GM18907 (cell line): ENCODE measurements around the gene RPP25L.

Source experiments
- ATAC-seq: cut with Tn5 transposase; IDR thresholded peaks from one replicate; pipeline ENCODE4 v1.9.1; 2021; ENCODE audit warnings: mild to moderate bottlenecking, moderate library complexity; ENCODE audit not compliant: unreplicated experiment

The RPP25L gene

GRCh38 chr9:34570376-34570775 is 41.5 kb downstream of the RPP25L start:
- ATAC-seq, result no peak

GRCh38 chr9:34568774-34569173 is 43.1 kb downstream of the RPP25L start:
- no peak for ATAC-seq

GRCh38 chr9:34568133-34568532 is 43.8 kb downstream of the RPP25L start:
- ATAC-seq, result no peak

GRCh38 chr9:34566972-34567371 is 44.9 kb downstream of the RPP25L start:
- ATAC-seq, result no peak

GRCh38 chr9:34566322-34566721 is 45.6 kb downstream of the RPP25L start:
- no peak for ATAC-seq

GRCh38 chr9:34565856-34566255 is 46.0 kb downstream of the RPP25L start:
- no peak for ATAC-seq

- ATAC-seq, result no peak
Observed at GRCh38 chr9:34564617-34565016, 47.3 kb downstream of the RPP25L start.

GRCh38 chr9:34563262-34563661 is 48.6 kb downstream of the RPP25L start:
- no peak for ATAC-seq

GRCh38 chr9:34562135-34562745 is 49.7 kb downstream of the RPP25L start:
- ATAC-seq, result no peak

GRCh38 chr9:34560599-34561214 is 51.2 kb downstream of the RPP25L start:
- ATAC-seq, result no peak
